HG03460 (cell line): ENCODE measurements around the gene KLHL40.

Experiments
- ATAC-seq: cut with Tn5 transposase; IDR thresholded peaks from one replicate; pipeline ENCODE4 v1.9.1; 2021; ENCODE audit not compliant: unreplicated experiment

The KLHL40 gene

GRCh38 chr3:42701371-42702065, 16.2 kb downstream of the KLHL40 start:
- ATAC-seq = no peak

- ATAC-seq = no peak
These were observed 17.0 kb downstream of the KLHL40 start, which contains the start of gene HHATL for GRCh38 chr3:42702066-42702951. TSS of gene HHATL (minus strand) at chr3:42702798. CDS start at chr3:42700826, 1,972 bp downstream.

GRCh38 chr3:42702982-42703694, 17.8 kb downstream of the KLHL40 start:
- no peak for ATAC-seq

- ATAC-seq = no peak
These were observed 18.3 kb downstream of the KLHL40 start for GRCh38 chr3:42703695-42704025.

- no peak for ATAC-seq
These were observed 19.0 kb downstream of the KLHL40 start for GRCh38 chr3:42704136-42704841.

- no peak for ATAC-seq
These were observed 19.9 kb downstream of the KLHL40 start for GRCh38 chr3:42705058-42705767.

- ATAC-seq = no peak
These were observed 20.7 kb downstream of the KLHL40 start for GRCh38 chr3:42705962-42706585.

- ATAC-seq = no peak
These were observed 21.6 kb downstream of the KLHL40 start for GRCh38 chr3:42706721-42707619.

GRCh38 chr3:42707620-42708355, 22.5 kb downstream of the KLHL40 start:
- ATAC-seq = no peak

- no peak for ATAC-seq
These were observed 23.3 kb downstream of the KLHL40 start for GRCh38 chr3:42708611-42709151.

GRCh38 chr3:42709621-42710020, 24.3 kb downstream of the KLHL40 start:
- ATAC-seq = no peak

GRCh38 chr3:42710323-42711021, 25.1 kb downstream of the KLHL40 start:
- no peak for ATAC-seq

GRCh38 chr3:42711491-42712343, 26.4 kb downstream of the KLHL40 start:
- ATAC-seq = no peak

GRCh38 chr3:42712344-42712648, 27.0 kb downstream of the KLHL40 start:
- no peak for ATAC-seq

GRCh38 chr3:42712688-42713372, 27.5 kb downstream of the KLHL40 start:
- no peak for ATAC-seq

GRCh38 chr3:42713747-42714146, 28.4 kb downstream of the KLHL40 start:
- no peak for ATAC-seq
